Gastroesophageal sphincter (tissue), 3 donors: ENCODE measurements around the gene VPS13C.

Experiments used
- CTCF ChIP-seq, 4 experiments: fragments of 200-600 bp in 2 of 4; fragments of 450-650 bp in 2 of 4; sonication (generic) in 1 of 4; IDR thresholded peaks; one replicate each; pipeline ENCODE4 v1.5.1; 2017 to 2019; ENCODE audit warnings: antibody characterized with exemption in 4 of 4, mild to moderate bottlenecking in 2 of 4, moderate library complexity in 2 of 4
- EP300 ChIP-seq: sonication (generic); formaldehyde crosslinking; IDR thresholded peaks from one replicate; pipeline ENCODE4 v1.6.1; 2017; ENCODE audit warnings: antibody characterized with exemption, mild to moderate bottlenecking
- POLR2A ChIP-seq, 2 donors: fragments of 450-650 bp; IDR thresholded peaks; one replicate each; pipeline ENCODE4 v1.6.1; 2017; ENCODE audit warnings: antibody characterized with exemption in 2 of 2, mild to moderate bottlenecking in 2 of 2, moderate library complexity in 1 of 2
- POLR2AphosphoS5 ChIP-seq: sonication (generic); formaldehyde crosslinking; IDR thresholded peaks from one replicate; pipeline ENCODE4 v1.6.1; 2017; ENCODE audit warnings: antibody characterized with exemption

GRCh38 chr15:61880084-61880483 is 180.2 kb downstream of the VPS13C start:
- no peak for TF ChIP-seq EP300
- TF ChIP-seq POLR2AphosphoS5 = no peak
- TF ChIP-seq CTCF (IDR thresholded peaks at IDR 0.05) = no peak
- TF ChIP-seq POLR2A (IDR thresholded peaks at IDR 0.05) = no peak
